ENCODE data around the gene TUT4. TPM values are rescaled to one million over a fixed set of nuclear protein-coding genes. Genes with fewer than 3 reads are reported as not detected.

TUT4 gene
- total RNA-seq, 2 donors from 2014 or later, result 108 to 120 TPM

DNA sequence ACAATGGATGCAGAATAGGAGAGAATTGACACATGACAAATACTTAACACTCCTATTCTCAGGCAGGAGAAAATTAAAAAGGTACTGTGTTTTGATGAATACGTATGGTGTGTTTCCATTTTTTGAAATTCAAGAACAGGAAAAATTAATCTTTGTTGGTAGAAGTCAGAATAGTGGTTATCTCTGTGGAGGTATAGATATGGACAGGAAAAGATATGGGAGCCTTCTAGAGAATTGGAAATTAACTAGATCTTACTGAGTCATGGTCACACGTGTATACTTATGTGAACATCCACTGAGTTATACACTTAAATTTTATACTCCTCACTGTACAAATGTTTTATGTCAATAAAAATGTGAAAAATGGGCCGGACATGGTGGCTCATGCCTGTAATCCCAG, 9.9 kb upstream of the TUT4 start:
- no peak overlapping the region for H3K4me3 Mint-ChIP-seq
- H3K36me3 Mint-ChIP-seq (ENCODE audit: insufficient read depth in 2 of 2), result no peaks in the 10 kb centered on the region
- H3K9me3 Mint-ChIP-seq, result no peaks in the 10 kb centered on the region
- DNase-seq, result no peak
- no peaks in the 10 kb centered on the region for H3K4me1 Mint-ChIP-seq (ENCODE audit: low read depth)
- ATAC-seq (replicated peaks in 1 of 2), result no peak
- H3K27ac Mint-ChIP-seq, result no peak overlapping the region
- no peaks in the 10 kb centered on the region for H3K27me3 Mint-ChIP-seq (ENCODE audit: low read depth)

DNA sequence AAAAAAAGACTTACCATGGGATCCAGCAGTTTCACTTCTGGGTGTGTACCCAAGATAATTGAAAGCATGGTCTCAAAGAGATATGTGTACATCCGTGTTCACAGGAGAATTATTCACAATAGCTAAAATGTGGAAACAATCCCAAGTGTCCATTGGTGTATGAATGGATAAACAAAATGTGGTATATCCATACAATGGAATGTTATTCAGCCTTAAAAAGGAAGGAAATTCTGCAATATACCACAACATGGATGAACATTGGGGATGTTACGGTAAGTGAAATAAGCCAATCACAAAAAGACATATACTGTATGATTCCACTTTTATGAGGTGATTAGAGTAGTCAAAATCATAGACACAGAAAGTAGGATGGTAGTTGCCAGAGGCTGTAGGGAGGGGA, 7.0 kb upstream of the TUT4 start:
- Mint-ChIP-seq H3K27me3 (ENCODE audit: low read depth) (no peaks in the 10 kb centered on the region), H3K27ac (no peak overlapping the region), H3K4me1 (ENCODE audit: low read depth) (no peaks in the 10 kb centered on the region), H3K4me3 (no peak overlapping the region), H3K36me3 (ENCODE audit: insufficient read depth in 2 of 2) (no peaks in the 10 kb centered on the region), H3K9me3 (no peaks in the 10 kb centered on the region)
- DNase-seq, result no peak
- ATAC-seq (replicated peaks in 1 of 2), result no peak

DNA sequence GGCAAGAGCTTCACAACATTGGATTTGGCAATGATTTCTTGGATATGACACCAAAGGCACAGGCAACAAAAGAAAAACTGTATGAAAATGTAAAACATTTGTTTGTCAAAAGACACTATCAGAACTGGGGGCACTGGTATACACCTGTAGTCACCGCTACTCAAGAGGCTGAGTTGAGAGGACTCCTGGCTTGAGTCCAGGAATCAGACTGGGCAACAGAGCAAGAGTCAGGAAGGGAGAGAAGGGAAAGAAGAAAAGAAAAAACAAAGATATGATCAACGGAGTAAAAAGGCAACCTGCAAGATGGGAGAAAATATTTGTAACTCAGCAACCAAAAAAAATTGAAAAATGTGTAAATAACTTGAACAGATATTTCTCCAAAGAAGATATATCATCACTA, 6.0 kb upstream of the TUT4 start:
- Mint-ChIP-seq H3K27ac (no peak overlapping the region), H3K9me3 (no peaks in the 10 kb centered on the region), H3K27me3 (ENCODE audit: low read depth) (no peaks in the 10 kb centered on the region), H3K36me3 (ENCODE audit: insufficient read depth in 2 of 2) (no peaks in the 10 kb centered on the region), H3K4me3 (no peak overlapping the region), H3K4me1 (ENCODE audit: low read depth) (peaks cover 8% of the 10 kb centered on the region)
- DNase-seq (no peak), ATAC-seq (replicated peaks in 1 of 2) (no peak)

DNA sequence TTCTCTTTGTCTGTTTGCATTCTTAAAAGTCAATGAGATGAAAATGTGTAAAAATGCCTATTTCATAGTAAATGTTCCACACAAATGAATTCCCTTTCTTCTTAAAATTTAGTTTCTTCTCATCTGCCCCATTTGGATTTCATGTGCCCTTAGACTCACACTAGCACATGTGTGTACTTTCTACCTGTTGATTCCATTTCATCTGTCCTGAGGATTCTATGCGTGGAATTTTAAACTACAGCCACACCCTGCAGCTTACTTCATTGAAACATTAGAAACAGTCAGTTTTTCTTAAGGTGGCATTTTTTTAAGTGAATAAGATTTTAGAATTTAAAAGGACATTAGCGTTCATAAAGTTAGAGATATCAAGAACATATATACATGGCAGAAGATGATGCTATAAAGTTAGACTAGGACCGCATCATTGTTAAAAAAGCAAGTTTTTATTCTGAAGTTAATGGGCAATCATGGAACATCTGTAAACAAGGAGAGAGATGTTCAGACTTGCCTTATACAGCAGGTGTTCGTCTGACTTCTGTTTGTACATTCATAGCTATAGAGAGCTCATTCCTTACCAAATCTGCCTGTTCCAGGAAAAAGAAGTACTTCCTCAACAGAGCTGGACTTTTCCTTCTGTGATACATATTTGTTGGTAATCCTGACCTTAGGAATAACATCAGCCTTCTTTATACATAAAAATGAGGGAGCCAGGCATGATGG, 3.9 kb upstream of the TUT4 start:
- no peak for DNase-seq
- no peak for ATAC-seq (replicated peaks in 1 of 2)
- Mint-ChIP-seq H3K4me1 (ENCODE audit: low read depth) (peaks cover 10% of the 10 kb centered on the region), H3K27me3 (ENCODE audit: low read depth) (no peaks in the 10 kb centered on the region), H3K9me3 (no peaks in the 10 kb centered on the region), H3K4me3 (no peak overlapping the region), H3K27ac (no peak overlapping the region), H3K36me3 (ENCODE audit: insufficient read depth in 2 of 2) (no peaks in the 10 kb centered on the region)

DNA sequence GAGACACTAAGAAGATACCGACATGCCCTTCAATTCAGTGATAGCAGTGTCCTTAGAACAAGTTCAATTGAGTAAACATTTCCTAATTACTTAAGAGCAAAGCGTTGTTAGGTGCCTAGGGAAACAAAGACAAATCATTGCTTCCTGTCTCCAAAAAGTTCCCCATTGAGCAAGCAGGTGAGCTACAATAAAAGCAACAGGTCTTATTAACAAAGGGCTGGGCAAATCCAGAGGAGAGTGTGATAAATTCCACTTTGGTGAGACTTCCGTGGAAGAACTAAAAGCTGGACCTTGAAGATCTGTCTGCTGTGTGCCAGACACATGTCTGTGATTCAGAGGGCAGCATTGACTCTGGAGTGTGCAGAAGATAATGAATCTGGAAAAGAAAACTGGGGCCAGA, 1.9 kb upstream of the TUT4 start:
- no peak for DNase-seq
- Mint-ChIP-seq H3K36me3 (ENCODE audit: insufficient read depth in 2 of 2) (no peaks in the 10 kb centered on the region), H3K4me3 (peak overlapping the region; percentile 66 to 81), H3K27me3 (ENCODE audit: low read depth) (no peaks in the 10 kb centered on the region), H3K4me1 (ENCODE audit: low read depth) (peaks cover 20% of the 10 kb centered on the region), H3K9me3 (no peaks in the 10 kb centered on the region), H3K27ac (no peak overlapping the region)
- no peak for ATAC-seq (replicated peaks in 1 of 2)

DNA sequence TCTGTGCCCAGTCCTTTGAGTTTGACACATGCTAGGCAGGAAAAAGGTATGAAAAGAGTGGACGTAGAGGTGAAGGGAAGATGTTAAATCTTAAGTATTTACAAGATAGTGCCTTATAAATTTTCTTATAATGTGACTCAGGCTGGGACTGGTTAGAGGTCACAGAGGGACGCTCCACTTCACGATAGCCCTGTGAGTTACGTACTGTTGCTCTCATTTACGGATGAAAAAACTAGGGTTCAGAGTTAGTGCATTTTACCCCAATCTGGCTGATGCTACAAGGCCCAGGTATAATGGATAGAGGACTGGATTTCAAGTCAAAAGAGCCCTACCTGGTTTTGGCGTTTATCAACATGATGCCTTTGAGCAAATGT, 1.4 kb upstream of the TUT4 start:
- peak overlapping the region; percentile 32 for H3K27ac Mint-ChIP-seq
- ATAC-seq (replicated peaks in 1 of 2) (no peak), DNase-seq (no peak)
- H3K36me3 Mint-ChIP-seq (ENCODE audit: insufficient read depth in 2 of 2), result peaks cover 0 to 1% of the 10 kb centered on the region in 2 donors
- H3K27me3 Mint-ChIP-seq (ENCODE audit: low read depth), result no peaks in the 10 kb centered on the region
- no peaks in the 10 kb centered on the region for H3K9me3 Mint-ChIP-seq
- H3K4me1 Mint-ChIP-seq (ENCODE audit: low read depth), result peaks cover 25% of the 10 kb centered on the region
- H3K4me3 Mint-ChIP-seq, result peak overlapping the region; percentile 74 to 81

DNA sequence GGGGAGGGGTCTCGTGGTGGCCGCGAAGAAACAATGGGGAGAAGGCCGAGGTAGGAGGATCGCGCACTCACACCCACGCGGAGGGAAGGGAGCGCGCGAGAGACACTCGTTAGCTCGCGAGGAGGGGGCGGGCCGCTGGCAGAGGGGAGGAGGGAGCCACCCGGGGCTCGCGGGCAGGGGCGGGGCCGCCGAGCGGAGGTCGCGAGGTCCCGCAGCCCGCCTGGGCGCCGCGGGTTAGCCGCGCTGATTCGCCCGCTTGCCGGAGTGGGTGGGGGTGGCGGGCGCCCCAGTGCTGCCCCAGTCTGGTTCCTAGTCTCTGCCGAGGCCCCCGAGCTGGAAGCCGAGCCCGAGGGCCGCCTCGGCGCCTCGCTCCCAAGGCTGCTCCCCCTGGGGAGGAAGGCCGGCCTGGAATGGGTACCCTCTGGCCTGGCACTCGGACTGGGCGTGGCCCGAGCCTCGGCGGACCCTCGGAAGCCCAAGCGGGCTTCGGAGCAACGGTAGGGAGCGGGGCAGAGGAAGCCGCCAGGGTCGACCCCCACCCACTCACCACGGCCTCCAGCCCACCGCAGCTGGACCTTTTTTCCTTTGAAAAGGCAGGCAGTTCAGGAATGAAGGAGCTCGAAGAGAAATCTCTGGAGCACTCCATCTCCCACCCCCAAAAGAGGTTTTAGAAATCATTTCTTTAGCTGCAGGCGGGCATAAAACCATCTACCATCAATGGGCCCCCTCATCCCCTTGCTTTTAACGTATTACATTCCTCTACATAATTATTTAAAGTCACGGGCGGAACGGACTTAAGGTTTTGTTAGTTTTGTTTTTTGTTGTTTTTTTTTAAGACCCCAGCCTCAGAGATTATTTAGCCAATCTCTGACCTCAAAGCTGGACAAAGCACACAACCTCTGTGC, 722 bp upstream of the TUT4 start:
- DNase-seq, result peak; percentile 94 to 97
- Mint-ChIP-seq H3K27ac (peak overlapping the region; percentile 85), H3K9me3 (no peaks in the 10 kb centered on the region), H3K27me3 (ENCODE audit: low read depth) (no peaks in the 10 kb centered on the region), H3K4me1 (ENCODE audit: low read depth) (peaks cover 32% of the 10 kb centered on the region), H3K4me3 (peak overlapping the region; percentile 74 to 81), H3K36me3 (ENCODE audit: insufficient read depth in 2 of 2) (peaks cover 0 to 3% of the 10 kb centered on the region in 2 donors)
- peak; percentile 87 to 89 for ATAC-seq (replicated peaks in 1 of 2)

DNA sequence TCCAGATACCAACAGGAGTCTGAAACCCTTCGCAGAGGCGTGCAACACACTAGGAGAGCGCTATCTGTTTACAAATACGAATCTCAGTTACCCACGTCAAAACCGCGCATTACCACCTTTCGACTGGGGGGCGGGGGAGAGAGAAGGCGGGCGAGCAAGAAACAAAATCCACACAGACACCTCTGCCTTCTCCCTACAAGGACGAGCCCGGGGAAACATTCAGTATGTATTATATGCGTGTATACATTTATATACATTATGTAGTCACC, 722 bp downstream of the TUT4 start:
- no peaks in the 10 kb centered on the region for H3K27me3 Mint-ChIP-seq (ENCODE audit: low read depth)
- ATAC-seq (replicated peaks in 1 of 2), result peak; percentile 49
- H3K4me1 Mint-ChIP-seq (ENCODE audit: low read depth), result peaks cover 38% of the 10 kb centered on the region
- DNase-seq, result peak; percentile 78 to 81
- peaks cover 0 to 3% of the 10 kb centered on the region in 2 donors for H3K36me3 Mint-ChIP-seq (ENCODE audit: insufficient read depth in 2 of 2)
- H3K4me3 Mint-ChIP-seq, result no peak overlapping the region
- no peak overlapping the region for H3K27ac Mint-ChIP-seq
- H3K9me3 Mint-ChIP-seq, result no peaks in the 10 kb centered on the region

DNA sequence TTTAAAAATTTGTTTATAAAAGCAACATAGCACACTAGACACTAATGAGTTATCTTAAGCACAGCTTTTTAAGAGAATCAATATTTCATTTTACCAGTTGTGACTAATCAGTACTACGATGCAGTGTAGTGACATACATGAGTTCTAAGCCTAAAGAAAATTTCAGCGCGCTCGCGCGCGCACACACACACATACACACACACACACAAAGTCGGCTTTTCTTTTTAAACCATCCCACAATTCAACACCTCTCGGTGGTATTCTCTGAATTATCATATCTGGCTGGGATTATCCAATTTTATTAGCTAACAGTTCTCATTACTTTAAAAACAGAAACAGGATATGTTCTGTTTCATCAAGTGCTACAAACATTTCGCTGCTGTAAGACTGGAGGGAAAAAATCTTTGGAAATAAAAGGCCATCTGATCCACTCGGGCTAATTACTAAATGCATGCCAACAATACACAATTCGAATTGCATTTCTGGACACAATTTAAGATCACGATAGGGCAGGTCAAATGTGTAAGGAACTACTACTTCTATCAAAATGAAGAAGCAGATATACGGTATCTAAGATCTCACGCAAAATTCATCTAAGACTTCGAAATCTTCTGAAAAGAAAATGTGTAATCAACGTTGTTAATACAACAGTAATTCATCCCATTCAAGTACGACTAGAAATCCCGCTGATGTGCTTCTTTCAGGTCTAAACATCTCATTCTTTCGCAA, 1.2 kb downstream of the TUT4 start:
- no peak for ATAC-seq (replicated peaks in 1 of 2)
- Mint-ChIP-seq H3K9me3 (no peaks in the 10 kb centered on the region), H3K36me3 (ENCODE audit: insufficient read depth in 2 of 2) (peaks cover 0 to 3% of the 10 kb centered on the region in 2 donors), H3K27me3 (ENCODE audit: low read depth) (no peaks in the 10 kb centered on the region), H3K27ac (no peak overlapping the region), H3K4me1 (ENCODE audit: low read depth) (peaks cover 38% of the 10 kb centered on the region), H3K4me3 (no peak overlapping the region)
- DNase-seq, result peak; percentile 45 to 57

DNA sequence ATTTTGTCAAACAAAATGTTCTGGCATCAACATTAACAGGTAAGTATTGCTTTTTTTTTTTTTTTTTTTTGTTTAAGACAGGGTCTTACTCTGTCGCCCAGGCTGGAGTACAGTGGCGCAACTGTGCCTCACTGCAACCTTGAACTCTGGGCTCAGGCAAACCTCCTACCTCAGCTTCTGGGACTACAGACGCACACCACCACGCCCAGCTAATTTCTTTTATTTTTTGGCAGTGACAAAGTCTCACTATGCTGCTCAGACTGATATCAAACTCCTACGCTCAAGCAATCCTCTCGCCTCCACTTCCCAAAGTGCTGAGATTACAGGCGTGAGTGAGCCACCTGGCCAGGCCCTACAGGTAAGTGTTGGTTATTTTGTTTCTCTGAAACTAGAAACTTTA, 2.4 kb downstream of the TUT4 start:
- H3K36me3 Mint-ChIP-seq (ENCODE audit: insufficient read depth in 2 of 2), result peaks cover 3 to 4% of the 10 kb centered on the region in 2 donors
- no peak overlapping the region for H3K27ac Mint-ChIP-seq
- peaks cover 48% of the 10 kb centered on the region for H3K4me1 Mint-ChIP-seq (ENCODE audit: low read depth)
- H3K9me3 Mint-ChIP-seq, result no peaks in the 10 kb centered on the region
- no peaks in the 10 kb centered on the region for H3K27me3 Mint-ChIP-seq (ENCODE audit: low read depth)
- DNase-seq, result no peak
- no peak for ATAC-seq (replicated peaks in 1 of 2)
- peak overlapping the region; percentile 48 to 78 for H3K4me3 Mint-ChIP-seq

DNA sequence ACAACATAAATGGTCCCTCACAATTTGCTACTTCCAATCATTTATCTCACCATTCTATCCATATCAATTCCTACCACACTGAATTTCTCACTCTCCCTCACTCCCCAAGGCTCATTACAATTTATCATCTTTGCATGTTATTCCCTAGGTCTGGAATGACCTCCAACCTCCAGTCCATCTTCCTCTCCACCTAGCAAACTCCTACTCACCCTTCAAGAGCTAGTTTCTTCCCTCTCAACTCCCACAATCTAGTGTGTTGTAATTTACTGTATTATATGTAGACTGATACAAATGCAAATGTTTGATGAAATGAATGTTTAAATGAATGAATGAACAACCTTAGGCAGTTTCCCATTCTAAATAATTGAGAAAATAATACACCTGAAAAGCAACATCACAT, 3.6 kb downstream of the TUT4 start:
- Mint-ChIP-seq H3K36me3 (ENCODE audit: insufficient read depth in 2 of 2) (peaks cover 3 to 9% of the 10 kb centered on the region in 2 donors), H3K27me3 (ENCODE audit: low read depth) (no peaks in the 10 kb centered on the region), H3K27ac (peak overlapping the region; percentile 1), H3K4me1 (ENCODE audit: low read depth) (peaks cover 43% of the 10 kb centered on the region), H3K9me3 (peaks cover 0 to under 1% of the 10 kb centered on the region in 2 donors), H3K4me3 (peak overlapping the region; percentile 9 to 52)
- no peak for DNase-seq
- no peak for ATAC-seq (replicated peaks in 1 of 2)

DNA sequence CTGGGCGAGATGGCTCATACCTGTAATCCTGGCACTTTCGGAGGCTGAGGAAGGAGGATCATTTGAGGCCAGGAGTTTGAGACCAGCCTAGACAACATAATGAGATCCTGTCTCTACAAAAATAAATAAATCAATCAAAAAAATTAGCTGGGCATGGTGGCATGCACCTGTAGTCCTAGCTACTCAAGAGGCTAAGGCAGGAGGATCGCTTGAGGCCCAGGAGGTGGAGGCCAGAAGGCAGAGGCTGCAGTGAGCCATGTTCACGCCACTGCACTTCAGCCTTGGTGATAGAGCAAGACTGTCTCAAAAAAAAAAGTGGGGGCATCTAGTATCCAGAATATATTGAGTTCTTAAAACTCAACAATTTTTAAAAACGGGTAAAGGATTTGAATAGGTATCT, 6.0 kb downstream of the TUT4 start:
- DNase-seq (no peak), ATAC-seq (replicated peaks in 1 of 2) (no peak)
- peaks cover 7 to 8% of the 10 kb centered on the region in 2 donors for H3K9me3 Mint-ChIP-seq
- H3K27ac Mint-ChIP-seq, result peak overlapping the region; percentile 73
- peaks cover 16 to 28% of the 10 kb centered on the region in 2 donors for H3K36me3 Mint-ChIP-seq (ENCODE audit: insufficient read depth in 2 of 2)
- no peak overlapping the region for H3K4me3 Mint-ChIP-seq
- H3K4me1 Mint-ChIP-seq (ENCODE audit: low read depth), result peaks cover 38% of the 10 kb centered on the region
- H3K27me3 Mint-ChIP-seq (ENCODE audit: low read depth), result no peaks in the 10 kb centered on the region

Measured in activated T-cell treated with anti-CD3 and anti-CD28 coated beads, Interleukin-2, amount 50 U/mL, for 72 hours (primary cell).